ENCODE data around the gene GPC5.

Gene GPC5

DNA sequence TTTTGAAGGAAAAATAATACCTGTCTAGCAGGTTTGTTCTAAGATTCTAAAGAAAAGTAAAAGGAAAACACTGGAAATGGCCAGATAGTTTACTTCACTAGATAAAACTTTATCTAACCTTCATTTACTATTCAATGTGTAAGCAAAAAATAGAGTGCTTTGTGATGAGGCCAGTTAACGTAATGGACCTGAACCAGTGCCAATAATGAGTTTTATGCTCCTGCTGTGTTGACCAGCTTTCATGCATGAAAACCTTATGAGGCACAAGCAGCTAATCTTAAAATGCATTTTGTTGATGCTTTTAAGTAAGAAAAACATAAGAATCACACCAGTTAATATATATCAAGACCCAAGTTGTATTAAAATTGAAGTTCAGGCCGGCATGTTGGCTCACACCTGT lies 1211.0 kb downstream of the GPC5 start:
- peak; percentile 28 for DNase-seq (ENCODE audit: low read depth)
- H3K4me3 ChIP-seq (ENCODE audit: low read depth, low read length) = no peak overlapping the region
- TF ChIP-seq, protein P1, sequence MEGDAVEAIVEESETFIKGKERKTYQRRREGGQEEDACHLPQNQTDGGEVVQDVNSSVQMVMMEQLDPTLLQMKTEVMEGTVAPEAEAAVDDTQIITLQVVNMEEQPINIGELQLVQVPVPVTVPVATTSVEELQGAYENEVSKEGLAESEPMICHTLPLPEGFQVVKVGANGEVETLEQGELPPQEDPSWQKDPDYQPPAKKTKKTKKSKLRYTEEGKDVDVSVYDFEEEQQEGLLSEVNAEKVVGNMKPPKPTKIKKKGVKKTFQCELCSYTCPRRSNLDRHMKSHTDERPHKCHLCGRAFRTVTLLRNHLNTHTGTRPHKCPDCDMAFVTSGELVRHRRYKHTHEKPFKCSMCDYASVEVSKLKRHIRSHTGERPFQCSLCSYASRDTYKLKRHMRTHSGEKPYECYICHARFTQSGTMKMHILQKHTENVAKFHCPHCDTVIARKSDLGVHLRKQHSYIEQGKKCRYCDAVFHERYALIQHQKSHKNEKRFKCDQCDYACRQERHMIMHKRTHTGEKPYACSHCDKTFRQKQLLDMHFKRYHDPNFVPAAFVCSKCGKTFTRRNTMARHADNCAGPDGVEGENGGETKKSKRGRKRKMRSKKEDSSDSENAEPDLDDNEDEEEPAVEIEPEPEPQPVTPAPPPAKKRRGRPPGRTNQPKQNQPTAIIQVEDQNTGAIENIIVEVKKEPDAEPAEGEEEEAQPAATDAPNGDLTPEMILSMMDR (conservative IDR thresholded peaks at IDR 0.05; ENCODE audit: low read depth, low read length) = no peak

DNA sequence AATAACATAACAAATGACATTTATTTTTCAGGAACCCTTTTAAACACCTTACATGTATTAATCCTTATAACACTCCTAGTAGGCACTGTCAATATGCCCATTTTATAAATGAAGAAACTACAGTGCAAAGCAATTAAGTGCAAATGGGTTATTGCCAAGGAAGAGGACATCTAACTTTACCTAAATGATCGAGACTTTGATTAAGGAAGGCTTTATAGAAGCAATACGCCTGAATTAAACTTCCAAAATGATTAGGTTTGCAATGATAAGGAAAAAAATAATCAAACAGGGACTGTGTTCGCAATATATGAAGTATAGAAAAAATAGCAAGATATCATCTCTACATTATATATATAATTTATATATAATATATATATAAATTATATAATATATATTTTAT lies 1214.5 kb downstream of the GPC5 start:
- TF ChIP-seq, protein P1 (conservative IDR thresholded peaks at IDR 0.05; ENCODE audit: low read depth, low read length) = no peak
- DNase-seq (ENCODE audit: low read depth) = no peak
- no peak overlapping the region for H3K4me3 ChIP-seq (ENCODE audit: low read depth, low read length)

DNA sequence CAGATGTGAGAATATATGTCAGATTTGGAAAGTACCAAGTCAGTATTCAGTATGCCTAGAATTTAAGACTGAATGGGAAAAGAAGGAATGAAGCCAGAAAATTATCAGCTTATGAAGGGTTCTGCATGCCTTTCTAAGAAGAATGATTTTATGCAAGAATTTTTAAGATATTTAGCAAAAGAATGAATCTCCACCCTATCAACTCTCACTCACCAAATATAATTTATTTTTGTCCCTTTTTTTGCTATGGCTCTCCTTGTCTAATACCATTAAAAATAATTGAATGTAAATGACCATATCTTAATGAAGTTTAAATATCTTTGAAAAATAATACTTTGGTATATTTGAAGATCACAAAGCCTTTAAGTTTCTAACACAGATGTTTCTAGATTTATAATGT lies 1215.5 kb downstream of the GPC5 start:
- DNase-seq (ENCODE audit: low read depth) = no peak
- TF ChIP-seq, protein P1 (conservative IDR thresholded peaks at IDR 0.05; ENCODE audit: low read depth, low read length) = no peak
- no peak overlapping the region for H3K4me3 ChIP-seq (ENCODE audit: low read depth, low read length)

DNA sequence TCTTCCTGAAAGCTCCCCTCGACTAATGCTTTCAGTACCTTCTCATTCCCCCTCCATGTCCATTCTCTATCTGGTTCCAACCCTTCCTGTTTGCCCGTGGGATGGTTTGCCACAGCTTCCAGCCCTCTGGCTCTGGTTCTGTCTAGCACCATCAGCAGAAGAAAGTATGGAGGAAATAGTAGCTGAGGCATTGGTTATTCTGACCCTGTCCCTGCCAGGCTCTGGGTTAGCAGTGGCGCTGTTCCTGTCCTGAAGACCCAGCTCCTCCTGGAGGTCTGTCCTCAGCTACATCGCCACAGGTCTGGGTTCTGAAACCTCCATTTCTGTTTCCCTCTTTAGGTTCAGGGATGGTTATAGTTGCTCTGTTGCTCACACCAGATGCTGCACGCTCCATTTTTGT lies 1223.6 kb downstream of the GPC5 start:
- TF ChIP-seq, protein P1 (conservative IDR thresholded peaks at IDR 0.05; ENCODE audit: low read depth, low read length) = no peak
- no peak overlapping the region for H3K4me3 ChIP-seq (ENCODE audit: low read depth, low read length)
- DNase-seq (ENCODE audit: low read depth) = no peak

DNA sequence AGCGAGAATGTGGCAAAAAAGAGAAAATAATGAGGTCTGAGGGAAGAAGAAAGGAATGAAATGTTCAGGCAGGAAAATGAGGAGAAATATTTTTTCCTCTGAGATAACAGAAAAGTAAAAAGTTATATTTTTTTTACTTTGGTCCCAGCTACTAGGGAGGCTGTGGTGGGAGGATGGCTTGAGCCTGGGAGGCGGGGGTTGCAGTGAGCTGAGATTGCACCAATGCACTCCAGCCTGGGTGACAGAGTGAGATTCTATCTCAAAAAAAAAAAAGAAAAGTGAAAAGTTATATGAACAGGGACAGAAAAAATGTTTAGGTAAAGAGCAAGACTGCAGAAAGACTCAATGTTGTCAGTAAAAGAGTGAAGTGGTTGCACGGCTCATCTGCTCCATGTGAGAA lies 1224.5 kb downstream of the GPC5 start:
- TF ChIP-seq, protein P1 (conservative IDR thresholded peaks at IDR 0.05; ENCODE audit: low read depth, low read length) = no peak
- no peak for DNase-seq (ENCODE audit: low read depth)
- no peak overlapping the region for H3K4me3 ChIP-seq (ENCODE audit: low read depth, low read length)

DNA sequence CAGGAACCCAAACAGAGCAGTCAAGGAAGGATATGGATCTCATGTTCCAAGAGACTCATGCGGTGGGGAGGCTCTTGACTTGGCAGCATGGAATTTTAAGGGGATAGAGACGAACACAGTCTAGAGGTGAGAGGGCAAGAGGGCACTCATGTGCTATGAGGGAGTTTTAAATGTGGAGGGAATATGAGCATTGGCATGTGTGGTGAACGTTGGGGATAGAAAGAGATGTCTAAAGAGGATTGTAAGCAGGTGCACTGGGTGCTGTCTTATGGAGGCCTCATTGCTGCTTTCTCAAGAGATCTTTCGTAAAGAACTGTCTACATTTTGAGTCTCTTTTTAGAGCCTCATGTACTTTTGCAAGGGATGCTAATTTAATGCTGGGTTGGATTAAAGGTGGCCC lies 1227.9 kb downstream of the GPC5 start:
- H3K4me3 ChIP-seq (ENCODE audit: low read depth, low read length) = no peak overlapping the region
- DNase-seq (ENCODE audit: low read depth) = no peak
- TF ChIP-seq, protein P1 (conservative IDR thresholded peaks at IDR 0.05; ENCODE audit: low read depth, low read length) = no peak

DNA sequence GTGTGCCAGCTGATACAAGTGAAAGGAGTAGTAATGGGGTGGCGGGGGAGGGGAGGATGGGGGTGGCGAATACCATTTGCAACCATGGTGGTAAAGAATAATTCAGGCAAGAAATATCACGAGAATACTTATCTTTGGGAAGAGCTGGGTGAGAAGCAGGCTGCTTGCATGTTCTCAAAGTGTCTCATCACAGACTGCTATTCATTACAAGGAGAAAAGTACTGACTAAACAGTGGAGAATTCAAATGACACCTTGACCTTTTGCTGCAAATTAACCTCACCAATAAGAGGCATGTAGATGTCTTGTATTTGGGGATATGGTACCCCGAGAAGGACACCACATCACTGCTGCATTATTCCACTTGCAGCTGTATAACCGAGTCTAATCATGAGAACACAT lies 1242.5 kb downstream of the GPC5 start:
- peak; percentile 37 for DNase-seq (ENCODE audit: low read depth)
- H3K4me3 ChIP-seq (ENCODE audit: low read depth, low read length) = no peak overlapping the region
- TF ChIP-seq, protein P1 (conservative IDR thresholded peaks at IDR 0.05; ENCODE audit: low read depth, low read length) = no peak

All from choroid plexus epithelial cell (primary cell).